Neural progenitor cell (in vitro differentiated cells): ENCODE data around the gene UBXN1.
A peak's percentile ranks its signal among the peaks of the same experiment; 100 is the strongest.

Source experiments
- CTCF ChIP-seq: fragments of 200-600 bp; sonication (generic); IDR thresholded peaks from 2 replicates; pipeline ENCODE4 v1.5.1; 2017; ENCODE audit warnings: antibody characterized with exemption, mild to moderate bottlenecking
- EZH2 ChIP-seq: fragments of 200-600 bp; sonication (generic); IDR thresholded peaks from 2 replicates; pipeline ENCODE4 v1.6.1; 2017; ENCODE audit warnings: antibody characterized with exemption, mild to moderate bottlenecking, moderate library complexity

GRCh38 chr11:62727165-62727871, 48.4 kb upstream of the UBXN1 start, which contains the start of gene HNRNPUL2:
- peak; percentile 8 for TF ChIP-seq CTCF
- TF ChIP-seq EZH2 = no peak
